GM10248 (cell line): ENCODE data around the gene ACTMAP.
"Not testable (repeated sequence)": the region's sequence is repeated elsewhere in the genome, so short reads cannot be mapped to it uniquely, and the experiment has no call there.

Experiments used
- CTCF ChIA-PET: fragments of 300-600 bp; sonication (Branson Sonifier 250); formaldehyde crosslinking; extraction: SDS; loops from one replicate; lab custom pipeline; 2021; ENCODE audit warnings: antibody characterized with exemption; lab: Yijun Ruan, JAX
- POLR2A ChIA-PET: fragments of 350-650 bp; sonication (Branson Sonifier 250); formaldehyde crosslinking; extraction: SDS; loops from one replicate; lab custom pipeline; 2020; ENCODE audit warnings: antibody characterized with exemption; lab: Yijun Ruan, JAX
- DNase-seq: peaks from one replicate; pipeline ENCODE4 v3.0.0; 2012; ENCODE audit errors: extremely low spot score
- CTCF ChIP-seq: IDR thresholded peaks from 2 replicates; pipeline ENCODE4 v1.5.1; 2012; ENCODE audit warnings: mild to moderate bottlenecking, low read depth; ENCODE audit errors: extremely low read depth, missing control alignments, control extremely low read depth

Gene ACTMAP

DNA sequence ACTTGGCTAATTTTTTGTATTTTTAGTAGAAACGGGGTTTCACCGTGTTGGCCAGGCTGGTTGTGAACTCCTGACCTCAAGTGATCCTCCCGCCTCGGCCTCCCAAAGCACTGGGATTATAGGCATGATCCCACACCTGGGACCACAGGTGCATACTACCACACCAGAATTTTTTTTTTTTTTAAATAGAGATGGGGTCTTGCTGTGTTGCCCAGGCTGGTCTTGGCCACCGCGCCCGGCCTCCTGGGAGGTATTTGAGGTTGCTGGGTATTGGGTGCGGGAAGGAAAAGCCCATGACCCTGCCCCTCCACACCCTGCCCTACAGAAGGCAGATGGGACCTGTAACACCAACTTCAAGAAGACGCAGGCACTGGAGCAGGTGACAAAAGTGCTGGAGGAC is 13.6 kb downstream of the ACTMAP start:
- POLR2A ChIA-PET: interaction anchor here (1.8 kb wide), 1 partner anchor 11 kb away, joined by 6 read pairs; no protein-coding TSS in a partner anchor
- TF ChIP-seq CTCF: no peak
- CTCF ChIA-PET: no interaction called here

GRCh38 chr19:40735013-40735771 is 15.1 kb downstream of the ACTMAP start:
- ChIA-PET POLR2A (interaction anchor here (1.8 kb wide), 1 partner anchor 13 kb away, joined by 6 read pairs; no protein-coding TSS in a partner anchor), CTCF (no interaction called here)
- TF ChIP-seq CTCF: no peak
- no peak for DNase-seq

More for the DNA sequence above, 13.6 kb downstream of the ACTMAP start:
- no peak for DNase-seq

DNA sequence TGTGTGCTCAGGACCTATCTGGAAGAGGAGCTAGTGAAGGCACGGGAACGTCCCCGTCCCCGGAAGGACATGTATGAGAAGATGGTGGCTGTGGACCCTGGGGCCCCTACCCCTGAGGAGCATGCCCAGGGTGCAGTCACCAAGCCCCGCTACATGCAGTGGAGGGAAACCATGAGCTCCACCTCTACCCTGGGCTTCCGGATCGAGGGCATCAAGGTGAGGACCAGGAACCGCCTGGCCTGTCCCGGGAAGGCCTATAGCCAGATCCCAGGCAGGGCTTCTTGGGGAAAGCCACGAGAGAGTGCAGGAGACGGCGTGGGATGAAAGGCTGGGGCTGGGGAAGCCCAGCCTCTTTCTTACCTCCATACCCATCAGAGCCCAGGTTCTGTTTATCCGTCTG is 17.1 kb downstream of the ACTMAP start:
- ChIA-PET POLR2A (interaction anchor here (1.3 kb wide), 1 partner anchor 17 kb away, joined by 5 read pairs; the partner anchor contains the start of genes ACTMAP and SNRPA), CTCF (interaction anchor here (0.5 to 1.7 kb wide), 3 partner anchors 10 to 13 kb away, joined by 3 to 10 read pairs (median 4); no protein-coding TSS in a partner anchor)
- no peak for DNase-seq
- no peak for TF ChIP-seq CTCF

GRCh38 chr19:40732304-40732703 is 18.0 kb downstream of the ACTMAP start:
- not testable (repeated sequence) for DNase-seq
- POLR2A ChIA-PET: interaction anchor here (0.6 kb wide), 1 partner anchor 31 kb away, joined by 5 read pairs; no protein-coding TSS in a partner anchor
- CTCF ChIA-PET: interaction anchor here (0.5 kb wide), 1 partner anchor 14 kb away, joined by 3 read pairs; no protein-coding TSS in a partner anchor

DNA sequence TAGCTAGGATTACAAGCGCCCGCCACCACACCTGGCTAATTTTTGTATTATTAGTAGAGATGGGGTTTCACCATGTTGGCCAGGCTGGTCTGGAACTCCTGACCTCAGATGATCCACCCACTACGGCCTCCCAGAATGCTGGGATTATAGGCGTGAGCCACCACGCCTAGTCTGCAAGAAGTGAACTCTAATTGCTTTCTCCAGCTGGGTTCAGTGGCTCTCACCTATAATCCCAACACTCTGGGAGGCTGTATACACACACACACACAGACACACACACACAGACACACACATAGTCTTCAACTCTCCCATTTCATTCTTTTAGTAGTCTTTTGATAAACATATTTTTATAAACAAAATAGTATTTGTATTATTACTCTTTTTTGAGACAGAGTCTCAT is 20.2 kb downstream of the ACTMAP start:
- DNase-seq, POLR2A ChIA-PET: not testable (repeated sequence)
- CTCF ChIA-PET: interaction anchor here (1.1 kb wide), 1 partner anchor 32 kb away, joined by 3 read pairs; no protein-coding TSS in a partner anchor

- TF ChIP-seq CTCF: no peak
- CTCF ChIA-PET: interaction anchor here (0.8 kb wide), 1 partner anchor 72 kb away, joined by 3 read pairs; the partner anchor contains the start of gene EGLN2
- POLR2A ChIA-PET: no interaction called here
- no peak for DNase-seq
These were observed 24.0 kb downstream of the ACTMAP start for GRCh38 chr19:40726279-40726678.

DNA sequence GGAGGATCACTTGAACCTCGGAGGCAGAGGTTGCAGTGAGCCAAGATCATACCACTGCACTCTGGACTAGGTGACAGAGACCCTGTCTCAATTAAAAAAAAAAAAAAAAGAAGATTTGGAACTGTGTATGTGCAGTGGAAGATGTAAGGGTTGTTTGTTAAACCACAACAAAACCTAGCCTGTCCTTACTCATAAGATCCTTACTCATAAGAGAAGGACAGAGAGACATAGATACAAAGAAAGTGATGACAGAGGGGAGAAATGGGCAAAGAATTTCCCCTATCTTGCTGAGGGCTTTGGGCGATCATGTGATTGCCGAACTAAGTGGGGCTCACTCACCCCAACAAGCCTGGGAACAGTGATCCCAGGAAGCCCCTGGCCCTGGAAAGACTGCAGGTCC is 25.4 kb downstream of the ACTMAP start:
- ChIA-PET POLR2A (interaction anchor here (0.6 kb wide), 1 partner anchor 138 kb away, joined by 3 read pairs; no protein-coding TSS in a partner anchor), CTCF (interaction anchor here (1.7 to 2.4 kb wide), 2 partner anchors 25 to 91 kb away, joined by 4 to 6 read pairs; partner anchors contain the start of gene ACTMAP)
- DNase-seq: no peak
- TF ChIP-seq CTCF: no peak
